ENCODE results near the gene ABHD1.

DNA sequence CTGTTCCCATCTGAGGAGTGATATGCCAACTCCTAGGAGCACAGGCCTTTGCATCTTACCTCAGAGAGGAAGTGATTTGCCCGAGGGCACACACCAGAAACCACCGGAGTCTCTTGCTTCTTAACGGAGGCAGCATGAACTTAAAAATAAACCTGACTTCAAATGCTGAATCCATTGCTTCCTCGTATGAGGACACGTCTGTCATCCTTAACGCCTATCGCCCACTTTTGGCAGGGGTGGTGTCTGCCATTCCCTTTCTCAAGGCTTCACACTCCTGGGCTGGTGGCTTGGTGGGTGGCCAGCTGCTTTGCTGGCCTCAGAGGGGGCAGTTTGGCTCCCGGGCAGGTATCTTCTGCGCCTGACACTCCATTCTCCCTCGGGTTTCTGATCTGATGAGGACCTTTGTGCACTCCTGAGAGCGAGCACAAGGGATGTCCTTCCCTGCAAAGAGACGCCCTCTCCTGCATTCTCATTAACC, 11.9 kb downstream of the ABHD1 start:
- TF ChIP-seq POLR2A (IDR thresholded peaks at IDR 0.05) (no peak), POLR2AphosphoS5 (IDR thresholded peaks at IDR 0.05) (no peak), EP300 (IDR thresholded peaks at IDR 0.05) (no peak)
- TF ChIP-seq, protein P1, sequence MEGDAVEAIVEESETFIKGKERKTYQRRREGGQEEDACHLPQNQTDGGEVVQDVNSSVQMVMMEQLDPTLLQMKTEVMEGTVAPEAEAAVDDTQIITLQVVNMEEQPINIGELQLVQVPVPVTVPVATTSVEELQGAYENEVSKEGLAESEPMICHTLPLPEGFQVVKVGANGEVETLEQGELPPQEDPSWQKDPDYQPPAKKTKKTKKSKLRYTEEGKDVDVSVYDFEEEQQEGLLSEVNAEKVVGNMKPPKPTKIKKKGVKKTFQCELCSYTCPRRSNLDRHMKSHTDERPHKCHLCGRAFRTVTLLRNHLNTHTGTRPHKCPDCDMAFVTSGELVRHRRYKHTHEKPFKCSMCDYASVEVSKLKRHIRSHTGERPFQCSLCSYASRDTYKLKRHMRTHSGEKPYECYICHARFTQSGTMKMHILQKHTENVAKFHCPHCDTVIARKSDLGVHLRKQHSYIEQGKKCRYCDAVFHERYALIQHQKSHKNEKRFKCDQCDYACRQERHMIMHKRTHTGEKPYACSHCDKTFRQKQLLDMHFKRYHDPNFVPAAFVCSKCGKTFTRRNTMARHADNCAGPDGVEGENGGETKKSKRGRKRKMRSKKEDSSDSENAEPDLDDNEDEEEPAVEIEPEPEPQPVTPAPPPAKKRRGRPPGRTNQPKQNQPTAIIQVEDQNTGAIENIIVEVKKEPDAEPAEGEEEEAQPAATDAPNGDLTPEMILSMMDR (IDR thresholded peaks at IDR 0.05) = no peak

Data from sigmoid colon (tissue), 4 donors.